Stimulated activated CD4-positive, alpha-beta T cell treated with anti-CD3 and anti-CD28 coated beads, Interleukin-1b, Interleukin-23, amount 100 ng/mL, for 24 hours (primary cell): ENCODE data around the gene SKA3.
"Not testable (repeated sequence)": the region's sequence is repeated elsewhere in the genome, so short reads cannot be mapped to it uniquely, and the experiment has no call there.

Source experiments
- DNase-seq, 4 experiments: peaks; one replicate each; pipeline ENCODE4 v3.0.0-alpha.2; 2020; ENCODE audit warnings: low read depth in 4 of 4, low spot score in 1 of 4

Gene SKA3

DNA sequence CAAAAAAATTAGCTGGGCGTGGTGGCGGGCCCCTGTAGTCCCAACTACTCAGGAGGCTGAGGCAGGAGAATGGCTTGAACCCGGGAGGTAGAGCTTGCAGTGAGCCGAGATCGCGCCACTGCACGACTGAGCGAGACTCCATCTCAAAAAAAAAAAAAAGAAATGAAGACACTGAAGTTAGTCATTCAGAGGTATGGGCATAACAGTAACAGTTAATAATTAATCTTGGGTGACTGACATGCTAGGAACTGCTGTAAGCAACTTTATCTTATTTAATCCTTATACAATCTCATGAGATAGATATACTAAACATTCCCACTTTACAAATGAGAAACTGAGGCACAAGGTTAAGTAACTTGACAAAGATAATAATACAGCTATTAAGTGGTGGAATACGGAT, 4.9 kb downstream of the SKA3 start:
- DNase-seq: no peak

- not testable (repeated sequence) for DNase-seq
Measured at GRCh38 chr13:21165606-21166005, 10.7 kb downstream of the SKA3 start.

DNA sequence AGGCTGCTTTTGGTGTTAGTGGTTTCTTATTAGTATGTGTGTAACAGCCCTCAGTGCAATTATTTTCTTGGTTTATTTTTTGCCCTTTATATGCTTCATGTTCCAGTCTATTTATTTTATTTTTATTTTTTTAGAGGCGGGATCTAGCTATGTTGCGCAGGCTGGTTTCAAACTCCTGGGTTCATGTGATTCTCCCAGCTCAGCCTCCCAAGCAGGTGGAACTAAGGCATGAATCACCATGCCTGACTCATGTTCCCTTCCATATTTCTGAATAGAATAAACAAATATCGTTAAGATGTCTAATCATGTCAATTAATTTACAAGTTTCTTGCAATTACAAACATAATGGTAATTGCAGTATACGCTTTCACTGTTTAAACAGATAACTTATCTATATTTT, 11.7 kb downstream of the SKA3 start:
- no peak for DNase-seq

DNA sequence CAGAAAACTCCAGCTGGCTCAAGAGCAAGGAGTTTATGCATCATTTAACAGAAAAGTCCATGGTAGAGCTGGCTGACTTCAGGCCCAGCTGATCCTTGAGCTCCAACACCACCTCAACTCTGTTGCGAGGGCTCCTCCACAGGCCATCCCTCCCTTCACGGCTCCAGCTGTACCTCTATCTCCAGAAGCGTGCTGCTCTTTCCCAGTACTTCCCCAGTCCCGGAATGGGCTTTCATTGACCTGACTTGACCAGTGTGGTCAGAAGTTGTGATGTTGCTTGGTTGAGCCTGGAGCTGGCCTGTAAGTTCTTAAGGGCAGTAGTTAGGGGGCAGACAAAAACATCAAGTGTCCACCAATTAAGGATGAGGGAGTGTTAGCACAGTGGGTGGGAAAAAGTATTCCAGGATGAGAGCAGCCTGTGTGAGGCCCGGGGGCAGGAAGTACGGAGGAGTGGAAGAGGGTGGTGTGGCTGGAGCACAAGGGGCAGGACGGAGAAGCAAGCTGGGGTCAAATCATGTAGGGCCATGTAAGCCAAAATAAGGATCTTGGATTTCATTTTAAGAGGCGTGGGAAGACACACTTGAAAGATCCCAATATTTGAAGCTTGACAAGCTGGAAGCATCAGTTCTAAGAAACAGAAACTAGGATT, 24.0 kb downstream of the SKA3 start:
- no peak for DNase-seq

DNA sequence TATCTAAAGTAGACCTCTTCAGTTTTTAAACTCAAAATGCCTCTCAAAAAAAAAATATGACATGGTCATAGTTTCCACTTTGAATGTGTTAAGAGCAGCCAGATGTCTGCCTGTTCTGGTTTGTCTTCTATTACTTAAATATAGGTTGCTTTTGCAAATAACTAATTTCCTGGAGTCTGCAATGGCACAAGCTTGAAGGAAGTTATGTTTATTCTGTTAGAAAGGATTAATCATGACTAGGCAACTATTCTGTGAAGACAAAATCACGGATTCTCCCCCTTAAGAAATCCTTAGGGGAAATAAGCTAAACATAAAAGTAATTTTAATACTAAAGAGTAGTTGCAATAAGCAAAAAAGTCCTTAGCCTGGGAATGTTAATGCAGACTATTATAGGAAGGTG, 26.3 kb downstream of the SKA3 start:
- DNase-seq: no peak

DNA sequence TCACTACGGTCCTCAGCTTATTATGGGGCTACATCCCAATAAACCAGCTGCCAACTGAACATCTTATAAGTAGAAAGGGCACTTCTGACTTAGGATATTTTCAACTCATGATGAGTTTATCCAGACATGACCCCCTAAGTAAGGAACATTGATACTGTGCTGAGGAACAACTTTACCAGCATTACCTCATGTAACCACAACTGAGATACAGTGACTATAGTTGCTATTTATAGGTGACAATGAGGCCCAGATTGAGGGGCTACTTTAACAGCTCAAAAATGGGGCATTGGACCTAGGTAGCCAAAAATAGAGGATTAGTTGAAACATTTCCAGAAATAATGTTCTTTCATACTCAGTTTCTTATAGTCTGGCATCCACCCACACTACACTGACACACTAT, 26.8 kb downstream of the SKA3 start:
- DNase-seq: no peak

DNA sequence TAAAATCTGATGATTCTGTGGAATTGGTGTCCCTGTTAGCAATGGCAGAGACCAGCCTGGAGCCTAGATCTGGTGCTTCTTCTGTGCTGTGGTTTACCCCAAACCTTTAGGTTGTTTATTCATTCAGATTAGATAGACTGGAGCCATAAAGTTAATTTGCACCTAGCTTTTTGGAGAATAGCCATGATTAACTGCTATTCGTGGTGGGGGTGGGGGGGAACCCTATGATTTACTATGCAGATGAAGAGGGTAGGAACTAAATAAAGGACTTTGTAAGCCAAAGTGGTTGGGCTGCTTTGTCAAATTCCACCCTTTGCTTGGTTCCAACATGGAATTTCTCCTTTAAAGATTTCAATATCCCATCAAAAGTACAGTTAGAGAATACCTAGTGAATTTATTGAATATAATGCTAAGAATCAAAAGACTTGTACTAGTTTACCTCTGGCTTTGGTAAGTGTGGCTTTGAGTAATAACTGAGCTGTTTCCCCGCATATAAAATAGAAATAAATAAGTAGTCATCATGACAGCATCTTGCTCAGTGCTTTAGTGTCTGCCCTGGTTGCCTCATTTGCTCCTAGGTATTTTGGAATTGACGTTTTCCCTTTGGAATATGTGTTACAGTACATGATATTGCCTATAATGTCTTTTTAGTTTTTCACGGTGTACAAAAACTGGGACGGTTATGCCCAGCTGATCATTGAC, 27.6 kb downstream of the SKA3 start:
- no peak for DNase-seq

DNA sequence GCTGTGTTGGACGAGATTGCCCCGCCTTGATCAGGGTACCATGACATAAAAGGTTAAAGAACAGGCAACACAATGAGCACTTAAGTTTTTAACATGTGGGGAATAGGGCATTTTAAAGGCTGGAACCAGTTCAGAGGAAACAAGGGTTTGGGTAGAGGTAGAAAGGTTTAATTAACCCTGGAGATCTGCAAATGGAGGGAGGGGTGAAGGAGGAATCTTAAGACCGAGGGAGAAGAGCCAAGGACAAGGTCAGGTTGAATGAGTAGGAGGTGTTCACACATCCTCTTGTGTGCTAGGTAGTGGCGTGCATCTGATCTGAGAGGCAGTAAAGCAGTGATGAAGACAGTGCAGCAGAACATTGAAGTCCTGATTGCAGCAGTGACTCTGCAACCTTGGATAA, 28.5 kb downstream of the SKA3 start:
- DNase-seq: no peak

GRCh38 chr13:21142766-21143165, 33.6 kb downstream of the SKA3 start:
- DNase-seq: no peak

- DNase-seq: no peak
Measured at GRCh38 chr13:21139374-21139773, 37.0 kb downstream of the SKA3 start.

DNA sequence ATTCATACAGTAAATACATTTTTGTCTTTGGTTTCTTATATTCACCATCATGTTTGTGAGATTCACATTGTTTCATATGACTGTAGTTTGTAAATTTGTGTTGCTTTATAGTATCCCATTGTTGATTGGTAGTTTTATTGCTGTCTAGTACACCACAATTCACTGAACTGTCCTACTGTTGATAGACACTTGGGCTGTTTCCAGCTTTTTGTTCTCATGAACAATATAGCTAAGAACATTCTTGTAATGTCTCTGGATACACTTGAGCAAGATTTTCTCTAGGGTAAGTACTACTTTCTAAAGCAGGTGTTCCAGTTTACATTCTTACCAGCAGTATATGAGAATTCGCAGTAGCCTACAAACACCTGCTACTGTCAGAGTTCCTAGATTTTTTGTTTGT, 37.8 kb downstream of the SKA3 start:
- no peak for DNase-seq

GRCh38 chr13:21137696-21138095, 38.7 kb downstream of the SKA3 start:
- no peak for DNase-seq

DNA sequence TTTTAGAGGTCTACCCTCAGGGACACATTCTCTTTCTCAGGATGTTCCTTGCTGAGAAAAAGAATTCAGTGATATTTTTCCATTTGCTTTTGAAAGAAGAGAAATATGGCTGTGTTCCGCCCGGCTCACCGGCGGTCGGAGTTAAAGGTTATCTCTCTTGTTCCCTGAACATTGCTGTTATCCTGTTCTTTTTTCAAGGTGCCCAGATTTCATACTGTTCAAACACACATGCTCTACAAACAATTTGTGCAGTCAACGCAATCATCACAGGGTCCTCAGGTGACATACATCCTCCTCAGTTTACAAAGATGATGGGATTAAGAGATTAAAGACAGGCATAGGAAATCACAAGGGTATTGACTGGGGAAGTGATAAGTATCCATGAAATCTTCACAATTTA, 40.5 kb downstream of the SKA3 start:
- DNase-seq: not testable (repeated sequence)

GRCh38 chr13:21134475-21134874, 41.9 kb downstream of the SKA3 start:
- DNase-seq: no peak

DNA sequence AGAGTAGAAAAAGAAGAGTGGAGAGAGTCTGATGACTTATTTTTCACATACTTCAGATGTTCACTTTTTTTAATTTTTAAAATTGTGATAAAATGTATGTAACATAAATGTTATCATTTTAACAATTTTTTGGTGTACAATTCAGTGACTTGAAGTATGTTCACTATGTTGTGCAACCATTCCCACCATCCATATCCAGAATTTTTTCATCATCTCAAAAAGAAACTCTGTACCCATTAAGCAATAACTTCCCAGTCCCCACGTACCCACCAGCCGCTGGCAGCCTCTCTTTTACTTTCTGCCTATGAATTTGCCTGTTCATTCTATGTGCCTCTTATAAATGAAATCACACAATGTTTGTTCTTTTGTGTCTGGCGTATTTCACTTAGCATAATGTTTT, 43.3 kb downstream of the SKA3 start:
- DNase-seq: no peak

- DNase-seq: no peak
Measured at GRCh38 chr13:21130116-21130515, 46.2 kb downstream of the SKA3 start.

- DNase-seq: no peak
Measured at GRCh38 chr13:21124852-21125251, 51.5 kb downstream of the SKA3 start.

DNA sequence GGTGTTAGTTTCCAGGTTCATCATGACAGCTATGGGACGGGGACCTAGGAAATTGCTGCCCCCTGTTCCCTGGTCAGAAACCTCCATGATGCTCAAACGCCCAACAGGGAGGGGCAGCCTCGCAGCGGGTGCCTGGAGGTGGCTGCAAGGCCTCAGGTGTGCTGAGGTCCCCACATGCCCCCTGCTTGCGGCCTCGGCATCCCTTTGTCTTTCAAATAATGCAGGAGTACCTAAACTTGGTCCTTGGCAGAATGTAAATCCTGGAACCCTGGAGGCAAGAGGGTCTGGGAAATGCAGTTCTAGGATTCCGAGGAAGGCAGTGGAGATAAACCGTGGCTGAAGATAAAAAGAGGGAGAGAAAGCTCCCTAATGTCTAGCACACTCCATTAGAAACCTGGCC, 52.4 kb downstream of the SKA3 start:
- DNase-seq: no peak

GRCh38 chr13:21121616-21122015, 54.7 kb downstream of the SKA3 start:
- no peak for DNase-seq

GRCh38 chr13:21120191-21120590, 56.2 kb downstream of the SKA3 start:
- DNase-seq: no peak

DNA sequence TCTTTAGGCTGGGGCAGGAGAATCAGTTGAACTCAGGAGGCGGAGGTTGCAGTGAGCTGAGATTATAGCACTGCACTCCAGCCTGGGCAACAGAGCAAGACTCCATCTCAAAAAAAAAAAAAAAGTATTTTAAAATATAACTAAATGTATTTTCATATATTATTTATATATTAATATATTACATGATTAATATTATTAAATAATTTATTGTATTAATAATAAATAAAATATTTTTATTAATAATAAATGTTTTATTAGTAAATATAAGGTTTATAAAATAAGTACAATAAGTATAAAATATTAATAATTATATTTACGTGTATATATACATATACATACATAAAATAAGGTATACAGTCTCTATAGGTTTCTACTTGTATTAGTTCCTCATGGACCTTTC, 56.8 kb downstream of the SKA3 start:
- DNase-seq: no peak

- no peak for DNase-seq
Measured at GRCh38 chr13:21118180-21118579, 58.2 kb downstream of the SKA3 start.
